IMR-90 (cell line): Measurements from ENCODE around the gene TMEM176B. TPM values are rescaled to one million over a fixed set of nuclear protein-coding genes. Genes with fewer than 3 reads are reported as not detected.

Source experiments
- ATAC-seq: fragments of 200-7000 bp; cut with Tn5 transposase; 2 replicates; pipeline ENCODE4 v1.9.1; 2020; ENCODE audit warnings: low read depth, mild to moderate bottlenecking, moderate library complexity
- BruUV-seq: library from RNA; stranded (reverse); fragments of 400-500 nt; replicated peaks from 2 replicates; lab custom pipeline; 2021; lab: Mats Ljungman, UMichigan
- CTCF ChIA-PET: fragments of 300-600 bp; formaldehyde crosslinking; extraction: SDS; loops from one replicate; lab custom pipeline; 2021; ENCODE audit warnings: antibody characterized with exemption; lab: Yijun Ruan, JAX
- POLR2A ChIA-PET: fragments of 300-600 bp; sonication (Branson Sonifier 250); formaldehyde crosslinking; loops from one replicate; lab custom pipeline; 2022; ENCODE audit warnings: antibody characterized with exemption; ENCODE audit not compliant: unreplicated experiment; lab: Charles Lee
- DNase-seq: peaks from one replicate; pipeline ENCODE4 v3.0.0; 2013
- H2AFZ ChIP-seq: replicated peaks from 2 replicates; pipeline ENCODE3; 2013; ENCODE audit warnings: low read length, mild to moderate bottlenecking; ENCODE audit not compliant: poor library complexity
- H2AK5ac ChIP-seq: 2 replicates; pipeline ENCODE4 v1.6.1; 2013; ENCODE audit warnings: low read depth, low read length, inconsistent platforms
- H2AK9ac ChIP-seq: replicated peaks from 2 replicates; pipeline ENCODE3; 2013; ENCODE audit warnings: mild to moderate bottlenecking, low read depth, low read length, moderate library complexity; ENCODE audit not compliant: poor library complexity
- H2BK120ac ChIP-seq: 2 replicates; pipeline ENCODE4 v1.6.1; 2013; ENCODE audit warnings: low read depth, low read length, inconsistent platforms
- H2BK15ac ChIP-seq: 3 replicates; pipeline ENCODE4 v1.6.1; 2013; ENCODE audit warnings: low read depth, low read length, inconsistent platforms
- H2BK20ac ChIP-seq: 2 replicates; pipeline ENCODE4 v1.6.1; 2013; ENCODE audit warnings: low read depth, mild to moderate bottlenecking, inconsistent platforms, low read length, moderate library complexity
- H2BK5ac ChIP-seq: 2 replicates; pipeline ENCODE4 v1.6.1; 2013; ENCODE audit warnings: mild to moderate bottlenecking, low read depth, low read length, inconsistent platforms; ENCODE audit not compliant: poor library complexity, severe bottlenecking
- H3K14ac ChIP-seq: replicated peaks from 2 replicates; pipeline ENCODE4 v1.6.1; 2013; ENCODE audit warnings: low read depth, low read length, inconsistent platforms
- H3K18ac ChIP-seq: 2 replicates; pipeline ENCODE4 v1.6.1; 2013; ENCODE audit warnings: low read depth, low read length, control low read depth
- H3K23ac ChIP-seq: 2 replicates; pipeline ENCODE4 v1.6.1; 2013; ENCODE audit warnings: low read depth, low read length, inconsistent platforms
- H3K27ac ChIP-seq: 2 replicates; pipeline ENCODE4 v1.5.1; 2013; ENCODE audit warnings: mild to moderate bottlenecking, control low read depth, low read length; ENCODE audit not compliant: insufficient read depth
- H3K27me3 ChIP-seq: 2 replicates; pipeline ENCODE4 v1.6.1; 2013; ENCODE audit warnings: low read length; ENCODE audit not compliant: control insufficient read depth, insufficient read depth
- H3K36me3 ChIP-seq: 2 replicates; pipeline ENCODE4 v1.6.1; 2013; ENCODE audit warnings: low read length, mixed read lengths; ENCODE audit not compliant: control insufficient read depth, insufficient read depth
- H3K4ac ChIP-seq: 2 replicates; pipeline ENCODE4 v1.6.1; 2013; ENCODE audit warnings: low read depth, low read length, inconsistent platforms
- H3K4me1 ChIP-seq: 2 replicates; pipeline ENCODE4 v1.6.1; 2013; ENCODE audit warnings: low read length, mixed read lengths; ENCODE audit not compliant: control insufficient read depth, insufficient read depth
- H3K4me2 ChIP-seq: 2 replicates; pipeline ENCODE4 v1.6.1; 2013; ENCODE audit warnings: low read depth, mild to moderate bottlenecking, control low read depth, low read length, moderate library complexity
- H3K4me3 ChIP-seq: 2 replicates; pipeline ENCODE4 v1.5.1; 2013; ENCODE audit warnings: low read depth, mild to moderate bottlenecking, control low read depth, low read length, moderate library complexity; ENCODE audit not compliant: insufficient read depth
- H3K56ac ChIP-seq: 2 replicates; pipeline ENCODE4 v1.6.1; 2013; ENCODE audit warnings: low read length, inconsistent platforms; ENCODE audit not compliant: insufficient read depth; ENCODE audit errors: extremely low read depth
- H3K79me1 ChIP-seq, 2 experiments: 2 replicates each; pipeline ENCODE4 v1.6.1; 2013; ENCODE audit warnings: low read length in 2 of 2, inconsistent platforms in 1 of 2, low read depth in 1 of 2
- H3K9ac ChIP-seq: 2 replicates; pipeline ENCODE4 v1.6.1; 2013; ENCODE audit warnings: low read depth, low read length, control low read depth
- H3K9me1 ChIP-seq: 2 replicates; pipeline ENCODE4 v1.6.1; 2013; ENCODE audit warnings: low read length, inconsistent platforms; ENCODE audit not compliant: insufficient read depth
- H3K9me3 ChIP-seq: 2 replicates; pipeline ENCODE4 v1.6.1; 2013; ENCODE audit warnings: low read length; ENCODE audit not compliant: control insufficient read depth, insufficient read depth
- H4K20me1 ChIP-seq: 2 replicates; pipeline ENCODE4 v1.6.1; 2013; ENCODE audit warnings: low read length, inconsistent platforms; ENCODE audit not compliant: insufficient read depth
- H4K5ac ChIP-seq: 2 replicates; pipeline ENCODE4 v1.6.1; 2013; ENCODE audit warnings: mild to moderate bottlenecking, low read depth, low read length, control low read depth
- H4K8ac ChIP-seq, 2 experiments: 2 replicates each; pipeline ENCODE4 v1.6.1; 2013; ENCODE audit warnings: low read depth in 2 of 2, low read length in 2 of 2, control low read depth in 1 of 2, inconsistent platforms in 1 of 2
- H4K91ac ChIP-seq: 2 replicates; pipeline ENCODE4 v1.6.1; 2013; ENCODE audit warnings: low read depth, low read length, inconsistent platforms; ENCODE audit not compliant: insufficient read depth
- BHLHE40 ChIP-seq: fragments of 150-350 bp; IDR thresholded peaks from 2 replicates; pipeline ENCODE4 v1.6.1; 2016; ENCODE audit warnings: mild to moderate bottlenecking, low read depth, low read length
- CEBPB ChIP-seq: IDR thresholded peaks from 2 replicates; pipeline ENCODE4 v1.6.1; 2012; ENCODE audit warnings: low read depth, low read length, improper control_type of control experiment
- CHD1 ChIP-seq: IDR thresholded peaks from 2 replicates; pipeline ENCODE4 v1.6.1; 2012; ENCODE audit warnings: low read depth, low read length, improper control_type of control experiment
- FOS ChIP-seq: fragments of 150-350 bp; IDR thresholded peaks from 2 replicates; pipeline ENCODE4 v1.6.1; 2016; ENCODE audit warnings: low read depth, low read length
- MAFK ChIP-seq: IDR thresholded peaks from 2 replicates; pipeline ENCODE4 v1.6.1; 2012; ENCODE audit warnings: low read depth, low read length, improper control_type of control experiment
- MAZ ChIP-seq: IDR thresholded peaks from 2 replicates; pipeline ENCODE4 v1.6.1; 2012; ENCODE audit warnings: low read depth, mild to moderate bottlenecking, low read length, improper control_type of control experiment, moderate library complexity, borderline replicate concordance
- MXI1 ChIP-seq: IDR thresholded peaks from 2 replicates; pipeline ENCODE4 v1.6.1; 2012; ENCODE audit warnings: low read depth, mild to moderate bottlenecking, low read length, moderate library complexity, borderline replicate concordance
- NFE2L2 ChIP-seq: fragments of 150-350 bp; IDR thresholded peaks from 2 replicates; pipeline ENCODE4 v1.6.1; 2016; ENCODE audit warnings: low read depth, mild to moderate bottlenecking, low read length
- POLR2A ChIP-seq: IDR thresholded peaks from 2 replicates; pipeline ENCODE4 v1.6.1; 2012; ENCODE audit warnings: mild to moderate bottlenecking, low read depth, low read length
- RAD21 ChIP-seq: IDR thresholded peaks from 2 replicates; pipeline ENCODE4 v1.6.1; 2012; ENCODE audit warnings: low read length, improper control_type of control experiment
- RCOR1 ChIP-seq: IDR thresholded peaks from 2 replicates; pipeline ENCODE4 v1.6.1; 2012; ENCODE audit warnings: mild to moderate bottlenecking, low read length, improper control_type of control experiment; ENCODE audit not compliant: insufficient replicate concordance
- RFX5 ChIP-seq: IDR thresholded peaks from 2 replicates; pipeline ENCODE4 v1.8.0; 2012; ENCODE audit warnings: low read depth, mild to moderate bottlenecking, low read length, moderate library complexity
- SMC3 ChIP-seq: fragments of 150-350 bp; IDR thresholded peaks from 2 replicates; pipeline ENCODE4 v1.6.1; 2016; ENCODE audit warnings: low read depth, mild to moderate bottlenecking, antibody characterized with exemption, low read length, moderate library complexity
- WGBS, 2 experiments: methylation state at CpG; one replicate each; pipeline versions ENCODE4 v1.1.5 to v1.1.7; 2013; ENCODE audit warnings: missing lambda C conversion rate in 2 of 2; ENCODE audit not compliant: insufficient read length in 1 of 2; ENCODE audit errors: extremely low coverage in 2 of 2; 5-methylcytosine and 5-hydroxymethylcytosine counted together
- dilution Hi-C: fragments of 300-500 bp; cut with HindIII; formaldehyde crosslinking; loops from one replicate; pipeline ENCODE4 v1.14.3; 2018; ENCODE audit warnings: low sequenced_read_pairs; ENCODE audit not compliant: unreplicated experiment
- in situ Hi-C: fragments of 300-500 bp; cut with MboI; formaldehyde crosslinking; loops from 3 replicates; pipeline ENCODE4 v1.14.3; 2019; ENCODE audit warnings: low sequenced_read_pairs, inconsistent platforms, mixed read lengths
- intact Hi-C: fragments of 100-400 bp; cut with micrococcal nuclease; formaldehyde crosslinking; loops from 2 replicates; pipeline ENCODE4 v1.10.0; 2022
- polyA plus RNA-seq, 3 experiments: library from polyadenylated mRNA; depleted of rRNA; stranded (reverse); fragments of >200 nt; gene quantifications; 2 replicates each; pipeline ENCODE4 v1.2.3, GENCODE V29; 2012; ENCODE audit warnings: low replicate concordance in 1 of 3
- total RNA-seq: library from RNA; depleted of rRNA; stranded (reverse); fragments of >200 nt; gene quantifications from 2 replicates; pipeline ENCODE4 v1.2.3, GENCODE V29; 2012
- TF ChIP-seq, protein P1 (sequence below): conservative IDR thresholded peaks from 2 replicates; pipeline ENCODE4 v1.5.1; 2012; ENCODE audit warnings: mild to moderate bottlenecking, low read depth, low read length, improper control_type of control experiment
- TF ChIP-seq, protein P2 (sequence below): fragments of 150-350 bp; IDR thresholded peaks from 2 replicates; pipeline ENCODE4 v1.6.1; 2016; ENCODE audit warnings: low read depth, mild to moderate bottlenecking, low read length, moderate library complexity, borderline replicate concordance
- TF ChIP-seq, protein P3 (sequence below): fragments of 150-350 bp; IDR thresholded peaks from 2 replicates; pipeline ENCODE4 v1.6.1; 2017; ENCODE audit warnings: mild to moderate bottlenecking, antibody characterized with exemption, low read length, low read depth

The TMEM176B gene
- total and polyA plus RNA-seq, 2 of the 4 experiments (the other 2 are of a cell fraction), result not detected

DNA sequence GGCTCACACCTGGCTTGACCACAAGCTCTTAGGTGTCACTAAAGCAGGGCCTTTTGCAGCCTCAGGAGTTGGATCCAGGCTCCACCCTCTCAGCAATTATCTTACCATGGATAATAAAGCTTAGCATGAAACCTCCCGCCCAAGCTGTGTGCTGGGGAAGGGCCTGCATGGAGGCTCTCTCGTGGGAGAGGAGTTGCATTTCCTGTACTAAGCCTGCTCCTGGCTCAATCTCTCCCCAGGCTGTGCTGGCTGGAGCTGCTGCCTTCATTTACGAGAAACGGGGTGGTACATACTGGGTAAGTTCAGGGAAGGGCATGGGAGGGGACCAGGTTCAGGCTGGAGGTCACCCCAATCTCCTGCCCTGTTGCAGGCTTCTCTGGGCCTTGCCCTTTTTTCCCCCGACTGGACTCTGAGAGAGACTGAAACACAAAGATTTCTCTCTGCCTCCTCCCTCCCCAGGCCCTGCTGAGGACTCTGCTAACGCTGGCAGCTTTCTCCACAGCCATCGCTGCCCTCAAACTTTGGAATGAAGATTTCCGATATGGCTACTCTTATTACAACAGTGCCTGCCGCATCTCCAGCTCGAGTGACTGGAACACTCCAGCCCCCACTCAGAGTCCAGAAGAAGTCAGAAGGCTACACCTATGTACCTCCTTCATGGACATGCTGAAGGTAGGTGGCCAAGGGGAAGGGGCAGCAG lies 3.1 kb upstream of the TMEM176B start:
- CTCF ChIA-PET, result interaction anchor here (0.9 kb wide), 1 partner anchor 23 kb away, joined by 3 read pairs; no protein-coding TSS in a partner anchor
- no peaks in the 10 kb centered on the region for H4K20me1 ChIP-seq
- dilution Hi-C loops (no loop called here), in situ Hi-C loops (no loop called here), intact Hi-C loops (no loop called here)
- no peak for ATAC-seq
- no peak overlapping the region for H4K8ac ChIP-seq
- no peak overlapping the region for H3K4ac ChIP-seq
- H3K9me3 ChIP-seq, result peaks cover 11% of the 10 kb centered on the region
- no peak overlapping the region for H2BK120ac ChIP-seq
- H2BK15ac ChIP-seq, result no peak overlapping the region
- no peak overlapping the region for H3K9ac ChIP-seq
- no peaks in the 10 kb centered on the region for H3K9me1 ChIP-seq
- no peak overlapping the region for H3K14ac ChIP-seq
- no peaks in the 10 kb centered on the region for H3K79me1 ChIP-seq
- no peak overlapping the region for H3K18ac ChIP-seq
- TF ChIP-seq SMC3 (no peak), CHD1 (no peak), CEBPB (no peak), RAD21 (no peak), POLR2A (no peak), MXI1 (no peak), RCOR1 (no peak), NFE2L2 (no peak), RFX5 (no peak), MAZ (no peak), MAFK (no peak), FOS (no peak), BHLHE40 (no peak)
- TF ChIP-seq, protein P1, sequence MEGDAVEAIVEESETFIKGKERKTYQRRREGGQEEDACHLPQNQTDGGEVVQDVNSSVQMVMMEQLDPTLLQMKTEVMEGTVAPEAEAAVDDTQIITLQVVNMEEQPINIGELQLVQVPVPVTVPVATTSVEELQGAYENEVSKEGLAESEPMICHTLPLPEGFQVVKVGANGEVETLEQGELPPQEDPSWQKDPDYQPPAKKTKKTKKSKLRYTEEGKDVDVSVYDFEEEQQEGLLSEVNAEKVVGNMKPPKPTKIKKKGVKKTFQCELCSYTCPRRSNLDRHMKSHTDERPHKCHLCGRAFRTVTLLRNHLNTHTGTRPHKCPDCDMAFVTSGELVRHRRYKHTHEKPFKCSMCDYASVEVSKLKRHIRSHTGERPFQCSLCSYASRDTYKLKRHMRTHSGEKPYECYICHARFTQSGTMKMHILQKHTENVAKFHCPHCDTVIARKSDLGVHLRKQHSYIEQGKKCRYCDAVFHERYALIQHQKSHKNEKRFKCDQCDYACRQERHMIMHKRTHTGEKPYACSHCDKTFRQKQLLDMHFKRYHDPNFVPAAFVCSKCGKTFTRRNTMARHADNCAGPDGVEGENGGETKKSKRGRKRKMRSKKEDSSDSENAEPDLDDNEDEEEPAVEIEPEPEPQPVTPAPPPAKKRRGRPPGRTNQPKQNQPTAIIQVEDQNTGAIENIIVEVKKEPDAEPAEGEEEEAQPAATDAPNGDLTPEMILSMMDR, result no peak
- TF ChIP-seq, protein P2, sequence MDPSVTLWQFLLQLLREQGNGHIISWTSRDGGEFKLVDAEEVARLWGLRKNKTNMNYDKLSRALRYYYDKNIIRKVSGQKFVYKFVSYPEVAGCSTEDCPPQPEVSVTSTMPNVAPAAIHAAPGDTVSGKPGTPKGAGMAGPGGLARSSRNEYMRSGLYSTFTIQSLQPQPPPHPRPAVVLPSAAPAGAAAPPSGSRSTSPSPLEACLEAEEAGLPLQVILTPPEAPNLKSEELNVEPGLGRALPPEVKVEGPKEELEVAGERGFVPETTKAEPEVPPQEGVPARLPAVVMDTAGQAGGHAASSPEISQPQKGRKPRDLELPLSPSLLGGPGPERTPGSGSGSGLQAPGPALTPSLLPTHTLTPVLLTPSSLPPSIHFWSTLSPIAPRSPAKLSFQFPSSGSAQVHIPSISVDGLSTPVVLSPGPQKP, result no peak
- TF ChIP-seq, protein P3, sequence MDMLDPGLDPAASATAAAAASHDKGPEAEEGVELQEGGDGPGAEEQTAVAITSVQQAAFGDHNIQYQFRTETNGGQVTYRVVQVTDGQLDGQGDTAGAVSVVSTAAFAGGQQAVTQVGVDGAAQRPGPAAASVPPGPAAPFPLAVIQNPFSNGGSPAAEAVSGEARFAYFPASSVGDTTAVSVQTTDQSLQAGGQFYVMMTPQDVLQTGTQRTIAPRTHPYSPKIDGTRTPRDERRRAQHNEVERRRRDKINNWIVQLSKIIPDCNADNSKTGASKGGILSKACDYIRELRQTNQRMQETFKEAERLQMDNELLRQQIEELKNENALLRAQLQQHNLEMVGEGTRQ, result no peak
- DNase-seq, result no peak
- no peak overlapping the region for H4K5ac ChIP-seq
- H3K4me2 ChIP-seq, result no peak overlapping the region
- no peak overlapping the region for H3K23ac ChIP-seq
- no peak overlapping the region for H2AK9ac ChIP-seq
- H3K36me3 ChIP-seq, result peaks cover 3% of the 10 kb centered on the region; the same call in 1 of the 2 replicates
- no TSS peak for BruUV-seq
- no peak overlapping the region for H4K91ac ChIP-seq
- H3K4me1 ChIP-seq, result no peaks in the 10 kb centered on the region
- H2AFZ ChIP-seq, result no peak overlapping the region
- H2AK5ac ChIP-seq, result no peak overlapping the region
- H2BK5ac ChIP-seq, result no peak overlapping the region
- peaks cover 29% of the 10 kb centered on the region for H3K27me3 ChIP-seq
- POLR2A ChIA-PET, result no interaction called here
- no peak overlapping the region for H3K27ac ChIP-seq
- WGBS, 2 experiments, result no CpG with 5 or more reads among the region's 10 CpGs
- H2BK20ac ChIP-seq, result no peak overlapping the region
- no peak overlapping the region for H3K4me3 ChIP-seq
- no peak overlapping the region for H3K56ac ChIP-seq
